ENCODE data around the gene NFE2L1. TPM values are rescaled to one million over a fixed set of nuclear protein-coding genes. Genes with fewer than 3 reads are reported as not detected.

Gene NFE2L1
- total and polyA plus RNA-seq, 9 of the 15 experiments (the other 6 are each of a cell fraction or from before 2014, with no cell fraction given) = 2.0 to 68.6 (median 39.7) TPM

- TF ChIP-seq BRCA1 (IDR thresholded peaks at IDR 0.05) (no peak), BRCA1 (CRISPR knock-in tag; IDR thresholded peaks at IDR 0.05) (no peak), OTX1 (CRISPR knock-in tag; IDR thresholded peaks at IDR 0.05) (no peak), TOE1 (IDR thresholded peaks at IDR 0.05; ENCODE audit: borderline replicate concordance) (no peak), TOE1 (CRISPR knock-in tag; IDR thresholded peaks at IDR 0.05; ENCODE audit: borderline replicate concordance, low read depth) (no peak), E2F5 (CRISPR knock-in tag; IDR thresholded peaks at IDR 0.05) (no peak), CHAMP1 (IDR thresholded peaks at IDR 0.05) (no peak), PCBP1 (IDR thresholded peaks at IDR 0.05; ENCODE audit: low read depth, low read length, poor library complexity, severe bottlenecking) (no peak), GABPB1 (CRISPR knock-in tag; IDR thresholded peaks at IDR 0.05) (no peak), ZBTB17 (CRISPR knock-in tag; IDR thresholded peaks at IDR 0.05) (no peak), NELFE (IDR thresholded peaks at IDR 0.05; ENCODE audit: insufficient read depth, insufficient read length) (no peak), NR1H2 (CRISPR knock-in tag; IDR thresholded peaks at IDR 0.05) (no peak), KLF16 (IDR thresholded peaks at IDR 0.05) (no peak), ZNF407 (IDR thresholded peaks at IDR 0.05; ENCODE audit: low read depth) (no peak)
- TF ChIP-seq, protein P1, sequence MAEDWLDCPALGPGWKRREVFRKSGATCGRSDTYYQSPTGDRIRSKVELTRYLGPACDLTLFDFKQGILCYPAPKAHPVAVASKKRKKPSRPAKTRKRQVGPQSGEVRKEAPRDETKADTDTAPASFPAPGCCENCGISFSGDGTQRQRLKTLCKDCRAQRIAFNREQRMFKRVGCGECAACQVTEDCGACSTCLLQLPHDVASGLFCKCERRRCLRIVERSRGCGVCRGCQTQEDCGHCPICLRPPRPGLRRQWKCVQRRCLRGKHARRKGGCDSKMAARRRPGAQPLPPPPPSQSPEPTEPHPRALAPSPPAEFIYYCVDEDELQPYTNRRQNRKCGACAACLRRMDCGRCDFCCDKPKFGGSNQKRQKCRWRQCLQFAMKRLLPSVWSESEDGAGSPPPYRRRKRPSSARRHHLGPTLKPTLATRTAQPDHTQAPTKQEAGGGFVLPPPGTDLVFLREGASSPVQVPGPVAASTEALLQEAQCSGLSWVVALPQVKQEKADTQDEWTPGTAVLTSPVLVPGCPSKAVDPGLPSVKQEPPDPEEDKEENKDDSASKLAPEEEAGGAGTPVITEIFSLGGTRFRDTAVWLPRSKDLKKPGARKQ (CRISPR knock-in tag; IDR thresholded peaks at IDR 0.05) = no peak
- TF ChIP-seq, protein P2, sequence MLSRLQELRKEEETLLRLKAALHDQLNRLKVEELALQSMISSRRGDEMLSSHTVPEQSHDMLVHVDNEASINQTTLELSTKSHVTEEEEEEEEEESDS (CRISPR knock-in tag; IDR thresholded peaks at IDR 0.05) = no peak
Observed at GRCh38 chr17:48014595-48015111, 33.5 kb upstream of the NFE2L1 start (continued).
